Measurements from ENCODE around the gene PTPRK.

GRCh38 chr6:127967708-127968107 lies 552.7 kb downstream of the PTPRK start:
- no peak for TF ChIP-seq POLR2A (IDR thresholded peaks at IDR 0.05)
- TF ChIP-seq CTCF (IDR thresholded peaks at IDR 0.05 in 4 of 5, conservative IDR thresholded peaks at IDR 0.05 in 1 of 5), result no peak
